Fibroblast of lung (primary cell): ENCODE results near the gene BAD.

Source experiments
- CTCF ChIP-seq, 2 donors: IDR thresholded peaks in 1 of 2; conservative IDR thresholded peaks in 1 of 2; 1 replicate in 1 of 2; 2 replicates in 1 of 2; pipeline ENCODE4 v1.5.1; 2011 to 2012; ENCODE audit warnings: low read length in 2 of 2, control low read depth in 1 of 2, inconsistent platforms in 1 of 2, low read depth in 1 of 2, mild to moderate bottlenecking in 1 of 2
- EZH2 ChIP-seq: IDR thresholded peaks from 2 replicates; pipeline ENCODE4 v1.5.1; 2012; ENCODE audit warnings: low read length, control low read depth, mild to moderate bottlenecking; ENCODE audit errors: missing control alignments

- no peak for TF ChIP-seq EZH2
- no peak for TF ChIP-seq CTCF (conservative IDR thresholded peaks at IDR 0.05 in 1 of 2, IDR thresholded peaks at IDR 0.05 in 1 of 2; ENCODE audit: low read depth in 1 of 2, low read length in 2 of 2)
Measured at GRCh38 chr11:64235437-64236161, 48.9 kb downstream of the BAD start.
